Esophagus muscularis mucosa (tissue), 4 donors: Measurements from ENCODE around the gene EPB41. TPM values are rescaled to one million over a fixed set of nuclear protein-coding genes. Genes with fewer than 3 reads are reported as not detected.
A peak's percentile ranks its signal among the peaks of the same experiment; 100 is the strongest.

Experiments used
- DNase-seq: peaks from one replicate; pipeline ENCODE4 v3.0.0-alpha.2; 2017; ENCODE audit errors: extremely low spot score
- H3K27ac ChIP-seq, 4 donors: fragments of 200-600 bp; sonication (generic); replicated peaks in 1 of 4; 1 replicate in 3 of 4; 2 replicates in 1 of 4; pipeline ENCODE4 v1.5.1; 2016 to 2019; ENCODE audit warnings: mild to moderate bottlenecking in 1 of 4
- H3K27me3 ChIP-seq, 4 donors: fragments of 200-600 bp; sonication (generic); one replicate each; pipeline versions ENCODE4 v1.5.1 to v1.6.0; 2016 to 2019
- H3K36me3 ChIP-seq, 4 donors: fragments of 200-600 bp; sonication (generic); one replicate each; pipeline ENCODE4 v1.5.1; 2016 to 2019
- H3K4me1 ChIP-seq, 4 donors: fragments of 200-600 bp; sonication (generic); one replicate each; pipeline ENCODE4 v1.5.1; 2016 to 2019
- H3K4me3 ChIP-seq, 4 donors: fragments of 200-600 bp; sonication (generic); 1 replicate in 2 of 4; 2 replicates in 2 of 4; pipeline ENCODE4 v1.5.1; 2016 to 2019; ENCODE audit warnings: mild to moderate bottlenecking in 4 of 4, moderate library complexity in 1 of 4
- H3K9me3 ChIP-seq, 4 donors: fragments of 200-600 bp; sonication (generic); 1 replicate in 3 of 4; 2 replicates in 1 of 4; pipeline ENCODE4 v1.5.1; 2016 to 2019
- EP300 ChIP-seq: sonication (generic); formaldehyde crosslinking; IDR thresholded peaks from one replicate; pipeline ENCODE4 v1.6.1; 2017; ENCODE audit warnings: antibody characterized with exemption
- POLR2A ChIP-seq: fragments of 450-650 bp; IDR thresholded peaks from one replicate; pipeline ENCODE4 v1.6.1; 2017; ENCODE audit warnings: antibody characterized with exemption, moderate library complexity, mild to moderate bottlenecking, low read depth
- POLR2AphosphoS5 ChIP-seq, 2 donors: sonication (generic); formaldehyde crosslinking; IDR thresholded peaks; one replicate each; pipeline ENCODE4 v1.6.1; 2017; ENCODE audit warnings: antibody characterized with exemption in 2 of 2
- WGBS: methylation state at CpG from one replicate; pipeline ENCODE4 v1.1.5; 2018; 5-methylcytosine and 5-hydroxymethylcytosine counted together
- intact Hi-C: fragments of 100-400 bp; cut with DNase I; formaldehyde crosslinking; loops from one replicate; pipeline ENCODE4 v1.15.1; 2023
- total RNA-seq, 4 donors: library from RNA; depleted of rRNA; stranded (reverse); fragments of >200 nt; gene quantifications; one replicate each; pipeline versions ENCODE4 v1.1.0 to v1.2.1, GENCODE V29; 2016
- TF ChIP-seq, protein P1 (sequence below), 3 experiments: fragments of 200-600 bp in 2 of 3; fragments of 450-650 bp in 1 of 3; sonication (generic) in 2 of 3; IDR thresholded peaks; one replicate each; pipeline ENCODE4 v1.5.1; 2017 to 2019; ENCODE audit warnings: antibody characterized with exemption in 3 of 3, mild to moderate bottlenecking in 2 of 3, moderate library complexity in 1 of 3

EPB41 gene
- total RNA-seq, 4 donors from 2014 or later, result 18.2 to 24.6 (median 18.5) TPM

DNA sequence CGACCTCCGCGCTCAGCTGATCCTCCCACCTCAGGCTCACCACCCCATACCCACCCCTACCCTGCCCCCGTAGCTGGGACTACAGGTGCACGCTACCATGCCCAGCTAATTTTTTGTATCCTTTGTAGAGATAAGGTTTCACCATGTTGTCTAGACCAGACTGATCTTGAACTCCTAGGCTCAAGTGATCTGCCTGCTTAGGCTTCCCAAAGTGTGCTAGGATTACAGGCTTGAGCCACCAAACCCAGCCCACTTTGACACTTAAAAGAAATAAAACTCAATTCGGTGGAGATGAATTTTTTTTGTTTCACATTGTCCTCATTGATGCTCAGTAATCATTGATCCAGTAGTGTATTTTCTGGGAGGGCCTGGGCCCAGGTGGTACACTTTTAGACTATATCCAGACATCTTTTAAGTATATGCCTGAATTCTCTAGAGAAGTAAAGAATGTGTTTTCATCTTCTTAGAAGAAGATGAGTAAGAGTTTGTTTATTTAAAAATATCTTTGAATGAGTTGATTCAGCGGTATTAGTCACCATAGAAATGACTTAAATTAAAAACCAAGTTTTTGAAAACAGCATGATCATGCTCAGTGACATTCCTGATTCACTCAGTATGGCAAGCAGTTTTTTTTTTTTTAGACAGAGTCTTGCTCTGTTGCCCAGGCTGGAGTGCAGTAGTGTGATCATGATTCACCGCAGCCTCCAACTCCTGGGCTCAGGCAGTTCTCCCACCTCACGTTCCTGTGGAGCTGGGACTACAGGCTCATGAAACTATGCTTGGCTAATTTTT, 57.8 kb downstream of the EPB41 start:
- H3K36me3 ChIP-seq, result no peaks in the 10 kb centered on the region
- no peaks in the 10 kb centered on the region for H3K9me3 ChIP-seq
- TF ChIP-seq POLR2AphosphoS5 (IDR thresholded peaks at IDR 0.05) (no peak), POLR2A (no peak), EP300 (no peak)
- TF ChIP-seq, protein P1, sequence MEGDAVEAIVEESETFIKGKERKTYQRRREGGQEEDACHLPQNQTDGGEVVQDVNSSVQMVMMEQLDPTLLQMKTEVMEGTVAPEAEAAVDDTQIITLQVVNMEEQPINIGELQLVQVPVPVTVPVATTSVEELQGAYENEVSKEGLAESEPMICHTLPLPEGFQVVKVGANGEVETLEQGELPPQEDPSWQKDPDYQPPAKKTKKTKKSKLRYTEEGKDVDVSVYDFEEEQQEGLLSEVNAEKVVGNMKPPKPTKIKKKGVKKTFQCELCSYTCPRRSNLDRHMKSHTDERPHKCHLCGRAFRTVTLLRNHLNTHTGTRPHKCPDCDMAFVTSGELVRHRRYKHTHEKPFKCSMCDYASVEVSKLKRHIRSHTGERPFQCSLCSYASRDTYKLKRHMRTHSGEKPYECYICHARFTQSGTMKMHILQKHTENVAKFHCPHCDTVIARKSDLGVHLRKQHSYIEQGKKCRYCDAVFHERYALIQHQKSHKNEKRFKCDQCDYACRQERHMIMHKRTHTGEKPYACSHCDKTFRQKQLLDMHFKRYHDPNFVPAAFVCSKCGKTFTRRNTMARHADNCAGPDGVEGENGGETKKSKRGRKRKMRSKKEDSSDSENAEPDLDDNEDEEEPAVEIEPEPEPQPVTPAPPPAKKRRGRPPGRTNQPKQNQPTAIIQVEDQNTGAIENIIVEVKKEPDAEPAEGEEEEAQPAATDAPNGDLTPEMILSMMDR (IDR thresholded peaks at IDR 0.05), result no peak
- H3K4me1 ChIP-seq, result peaks cover 0 to 12% (median 0%) of the 10 kb centered on the region in 4 donors
- intact Hi-C loops, result no loop called here
- 75% methylated on average over 9 of the region's 9 CpGs for WGBS
- H3K27me3 ChIP-seq, result no peaks in the 10 kb centered on the region
- no peak for DNase-seq
- H3K27ac ChIP-seq, result peak overlapping the region in 2 of 4 donors; percentile 21 to 44
- H3K4me3 ChIP-seq, result no peak overlapping the region

DNA sequence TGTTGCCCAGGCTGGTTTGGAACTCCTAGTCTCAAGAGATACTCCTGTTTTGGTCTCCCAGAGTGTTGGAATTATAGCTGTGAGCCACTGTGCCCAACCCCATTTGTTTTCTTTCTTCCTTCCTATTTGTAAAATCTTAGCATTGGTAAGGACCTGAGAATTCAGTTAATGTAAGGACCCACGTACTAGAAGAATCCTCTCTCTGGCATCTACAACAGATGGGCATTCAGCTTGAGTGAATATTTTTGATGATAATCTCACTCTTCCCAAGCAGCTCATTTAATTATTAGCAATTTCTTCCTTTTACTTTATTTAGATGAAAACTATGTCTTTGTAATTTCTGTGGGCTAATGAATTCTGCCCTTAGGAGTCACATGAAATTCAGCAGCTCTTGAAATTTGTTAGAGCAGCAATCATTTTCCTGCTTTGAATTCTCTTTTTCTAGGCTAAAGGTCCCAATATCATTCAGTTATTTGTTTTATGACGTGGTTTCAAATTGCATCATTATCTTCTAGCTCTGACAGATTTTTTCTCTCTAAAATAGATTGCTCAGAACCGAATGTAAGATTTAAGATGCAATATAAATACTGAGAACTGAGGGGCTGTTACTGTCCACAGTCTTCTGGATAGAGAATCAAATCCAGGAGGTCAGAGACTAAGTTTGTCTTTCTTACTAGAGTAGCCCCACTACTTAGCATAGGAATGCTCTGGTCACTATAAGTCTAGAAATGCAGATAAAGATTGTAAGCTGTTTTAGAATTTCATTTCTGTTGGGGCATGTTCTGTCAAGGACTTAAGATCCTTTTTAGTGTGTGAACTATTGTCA, 59.4 kb downstream of the EPB41 start:
- Histone ChIP-seq H3K27ac (no peak overlapping the region), H3K9me3 (no peaks in the 10 kb centered on the region), H3K27me3 (no peaks in the 10 kb centered on the region), H3K4me1 (peaks cover 0 to 12% (median 2%) of the 10 kb centered on the region in 4 donors), H3K4me3 (no peak overlapping the region), H3K36me3 (no peaks in the 10 kb centered on the region)
- no peak for TF ChIP-seq POLR2A
- TF ChIP-seq POLR2AphosphoS5 (IDR thresholded peaks at IDR 0.05), result no peak
- TF ChIP-seq EP300, result no peak
- TF ChIP-seq, protein P1 (IDR thresholded peaks at IDR 0.05), result no peak
- WGBS, result 76% methylated on average over 3 of the region's 3 CpGs
- intact Hi-C loops, result no loop called here
- DNase-seq, result no peak

DNA sequence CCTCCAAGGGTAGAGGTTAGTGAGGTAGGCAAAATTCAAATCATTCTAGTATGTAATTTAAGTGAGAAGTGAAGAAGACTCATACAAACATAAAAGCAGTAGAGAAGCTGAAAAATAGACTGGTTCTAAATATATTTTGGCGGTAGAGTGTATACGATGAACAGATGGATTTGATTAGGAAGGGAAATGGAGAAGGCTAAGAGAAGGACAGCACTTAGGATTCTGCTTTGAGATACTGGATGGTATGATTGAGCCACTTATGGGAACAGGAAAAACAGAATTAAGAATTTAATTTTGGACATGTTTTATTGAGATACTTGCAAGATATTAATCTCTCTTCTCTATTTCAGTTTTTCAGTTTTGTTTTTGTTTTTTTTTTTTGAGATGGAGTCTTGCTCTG, 60.1 kb downstream of the EPB41 start:
- H3K27me3 ChIP-seq, result no peaks in the 10 kb centered on the region
- TF ChIP-seq EP300, result no peak
- TF ChIP-seq POLR2A, result no peak
- TF ChIP-seq, protein P1 (IDR thresholded peaks at IDR 0.05), result no peak
- no peak for TF ChIP-seq POLR2AphosphoS5 (IDR thresholded peaks at IDR 0.05)
- no peak for DNase-seq
- 85% methylated on average over 2 of the region's 2 CpGs for WGBS
- no peak overlapping the region for H3K27ac ChIP-seq
- H3K4me1 ChIP-seq, result peaks cover 0 to 12% (median 2%) of the 10 kb centered on the region in 4 donors
- no peaks in the 10 kb centered on the region for H3K9me3 ChIP-seq
- intact Hi-C loops, result no loop called here
- no peak overlapping the region for H3K4me3 ChIP-seq
- H3K36me3 ChIP-seq, result no peaks in the 10 kb centered on the region

DNA sequence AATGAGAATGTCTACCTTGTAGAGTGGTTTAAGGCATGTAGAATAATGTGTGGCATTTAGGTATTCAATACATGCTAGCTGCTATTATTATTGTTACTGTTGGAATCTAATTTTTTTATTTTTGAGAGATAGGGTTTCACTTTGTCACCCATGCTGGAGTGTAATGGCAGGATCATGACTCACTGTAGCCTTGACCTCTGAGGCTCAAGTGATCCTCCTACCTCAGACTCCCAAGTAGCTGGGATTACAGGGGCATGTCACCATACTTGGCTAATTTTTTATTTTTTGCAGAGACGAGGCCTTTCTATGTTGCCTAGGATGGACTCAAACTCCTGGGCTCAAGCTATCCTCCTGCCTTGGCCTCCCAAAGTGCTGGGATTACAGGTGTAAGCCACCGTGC, 61.9 kb downstream of the EPB41 start:
- H3K4me1 ChIP-seq, result peaks cover 0 to 12% (median 2%) of the 10 kb centered on the region in 4 donors
- DNase-seq, result no peak
- H3K4me3 ChIP-seq, result no peak overlapping the region
- H3K36me3 ChIP-seq, result no peaks in the 10 kb centered on the region
- no peak overlapping the region for H3K27ac ChIP-seq
- 97% methylated on average over 2 of the region's 2 CpGs for WGBS
- intact Hi-C loops, result no loop called here
- no peaks in the 10 kb centered on the region for H3K27me3 ChIP-seq
- no peak for TF ChIP-seq POLR2AphosphoS5 (IDR thresholded peaks at IDR 0.05)
- no peak for TF ChIP-seq POLR2A
- TF ChIP-seq, protein P1 (IDR thresholded peaks at IDR 0.05), result no peak
- no peak for TF ChIP-seq EP300
- no peaks in the 10 kb centered on the region for H3K9me3 ChIP-seq
